CD8-positive, alpha-beta memory T cell (primary cell): ENCODE results near the gene TIAM2. TPM values are rescaled to one million over a fixed set of nuclear protein-coding genes. Genes with fewer than 3 reads are reported as not detected.
A peak's percentile ranks its signal among the peaks of the same experiment; 100 is the strongest.

Experiments used
- CTCF ChIA-PET: fragments of 350-600 bp; sonication (Branson Sonifier 250); formaldehyde crosslinking; loops from one replicate; lab custom pipeline; 2021; ENCODE audit warnings: antibody characterized with exemption; lab: Charles Lee
- POLR2A ChIA-PET: fragments of 350-600 bp; sonication (Branson Sonifier 250); formaldehyde crosslinking; loops from one replicate; lab custom pipeline; 2021; ENCODE audit warnings: antibody characterized with exemption; lab: Charles Lee
- DNase-seq, 5 donors: peaks; one replicate each; pipeline versions ENCODE4 v3.0.0 to v3.0.0-alpha.2; 2020 to 2022; ENCODE audit warnings: mixed read lengths in 1 of 5
- H3K27ac ChIP-seq: one replicate; pipeline ENCODE4 v1.7.0; 2013; ENCODE audit warnings: low read depth, mild to moderate bottlenecking, low read length, moderate library complexity
- H3K27me3 ChIP-seq: 2 replicates; pipeline ENCODE4 v1.7.0; 2013; ENCODE audit warnings: low read length, mild to moderate bottlenecking; ENCODE audit not compliant: insufficient read depth, poor library complexity, severe bottlenecking
- H3K36me3 ChIP-seq: 2 replicates; pipeline ENCODE4 v1.7.0; 2013; ENCODE audit warnings: mild to moderate bottlenecking, low read length, moderate library complexity; ENCODE audit not compliant: insufficient read depth
- H3K4me1 ChIP-seq: 2 replicates; pipeline ENCODE4 v1.7.0; 2013; ENCODE audit warnings: mild to moderate bottlenecking, low read length, moderate library complexity; ENCODE audit not compliant: insufficient read depth
- H3K4me3 ChIP-seq: 2 replicates; pipeline ENCODE4 v1.7.0; 2013; ENCODE audit warnings: mild to moderate bottlenecking, low read length
- H3K9me3 ChIP-seq: 2 replicates; pipeline ENCODE4 v1.7.0; 2013; ENCODE audit warnings: mild to moderate bottlenecking, low read length
- H3K27ac Mint-ChIP-seq, 8 donors: one replicate each; pipeline ENCODE4 v1.8.0; 2020 to 2021; ENCODE audit warnings: mixed read lengths in 8 of 8, mild to moderate bottlenecking in 6 of 8, inconsistent platforms in 3 of 8, moderate library complexity in 3 of 8
- H3K27me3 Mint-ChIP-seq, 2 donors: one replicate each; pipeline ENCODE4 v1.8.0; 2020 to 2021; ENCODE audit warnings: mixed read lengths in 2 of 2, mild to moderate bottlenecking in 1 of 2, moderate library complexity in 1 of 2
- H3K36me3 Mint-ChIP-seq, 3 donors: one replicate each; pipeline ENCODE4 v1.8.0; 2020 to 2021; ENCODE audit warnings: mixed read lengths in 3 of 3, inconsistent platforms in 1 of 3, mild to moderate bottlenecking in 1 of 3
- H3K4me1 Mint-ChIP-seq, 3 donors: one replicate each; pipeline ENCODE4 v1.8.0; 2020 to 2021; ENCODE audit warnings: mixed read lengths in 3 of 3, inconsistent platforms in 1 of 3, mild to moderate bottlenecking in 1 of 3
- H3K4me3 Mint-ChIP-seq, 7 donors: one replicate each; pipeline ENCODE4 v1.8.0; 2020 to 2021; ENCODE audit warnings: mixed read lengths in 7 of 7, mild to moderate bottlenecking in 6 of 7, moderate library complexity in 4 of 7, inconsistent platforms in 2 of 7
- H3K9me3 Mint-ChIP-seq, 5 donors: one replicate each; pipeline ENCODE4 v1.8.0; 2020 to 2022; ENCODE audit warnings: mixed read lengths in 5 of 5, mild to moderate bottlenecking in 3 of 5, moderate library complexity in 2 of 5, inconsistent platforms in 1 of 5
- polyA plus RNA-seq: library from polyadenylated mRNA; unstranded; fragments of 300-500 nt; fragmentation: Illumina TruSeq; gene quantifications from one replicate; pipeline ENCODE4 v1.2.3, GENCODE V29; 2021
- total RNA-seq, 2 experiments: library from RNA; stranded (reverse); gene quantifications; one replicate each; pipeline ENCODE4 v1.2.3, GENCODE V29; 2021

Gene TIAM2
- total and polyA plus RNA-seq, 3 experiments from 2014 or later = 1.1 to 31.1 (median 24.5) TPM

GRCh38 chr6:155275808-155276480 lies 280.8 kb downstream of the TIAM2 start:
- no peak for DNase-seq
- Mint-ChIP-seq H3K27ac (peak overlapping the region in 1 of 8 donors; percentile 14), H3K4me3 (no peak overlapping the region), H3K9me3 (no peaks in the 10 kb centered on the region), H3K27me3 (no peaks in the 10 kb centered on the region), H3K36me3 (peaks cover 6 to 66% (median 20%) of the 10 kb centered on the region in 3 donors), H3K4me1 (peaks cover 20 to 25% (median 23%) of the 10 kb centered on the region in 3 donors)
- H3K36me3 ChIP-seq = peaks cover 7% of the 10 kb centered on the region
- no peaks in the 10 kb centered on the region for H3K4me1 ChIP-seq
- H3K27ac ChIP-seq = no peak overlapping the region
- no peaks in the 10 kb centered on the region for H3K9me3 ChIP-seq
- ChIA-PET CTCF (interaction anchor here (1.0 to 1.8 kb wide), 2 partner anchors 9 to 11 kb away, joined by 3 to 4 read pairs; partner anchors contain the start of gene CLDN20), POLR2A (no interaction called here)
- H3K4me3 ChIP-seq = no peak overlapping the region
- no peaks in the 10 kb centered on the region for H3K27me3 ChIP-seq

- no peak overlapping the region for H3K4me3 Mint-ChIP-seq
- H3K9me3 ChIP-seq = no peaks in the 10 kb centered on the region
- peaks cover 7% of the 10 kb centered on the region for H3K36me3 ChIP-seq
- H3K4me1 ChIP-seq = no peaks in the 10 kb centered on the region
- no peaks in the 10 kb centered on the region for H3K27me3 ChIP-seq
- H3K4me3 ChIP-seq = no peak overlapping the region
- H3K27me3 Mint-ChIP-seq = no peaks in the 10 kb centered on the region
- POLR2A ChIA-PET = no interaction called here
- H3K27ac ChIP-seq = no peak overlapping the region
- H3K36me3 Mint-ChIP-seq = peaks cover 6 to 71% (median 20%) of the 10 kb centered on the region in 3 donors
- H3K9me3 Mint-ChIP-seq = no peaks in the 10 kb centered on the region
- CTCF ChIA-PET = interaction anchor here (1.0 to 1.8 kb wide), 2 partner anchors 9 to 12 kb away, joined by 3 to 4 read pairs; partner anchors contain the start of gene CLDN20
- peak overlapping the region in 2 of 8 donors; percentile 29 to 46 for H3K27ac Mint-ChIP-seq
- DNase-seq = no peak
- H3K4me1 Mint-ChIP-seq = peaks cover 20 to 25% (median 23%) of the 10 kb centered on the region in 3 donors
Measured at GRCh38 chr6:155276638-155277037, 281.5 kb downstream of the TIAM2 start.

- Histone ChIP-seq H3K27ac (no peak overlapping the region), H3K27me3 (no peaks in the 10 kb centered on the region), H3K36me3 (peaks cover 7% of the 10 kb centered on the region), H3K9me3 (no peaks in the 10 kb centered on the region), H3K4me1 (no peaks in the 10 kb centered on the region), H3K4me3 (no peak overlapping the region)
- ChIA-PET CTCF (interaction anchor here (1.4 kb wide), 1 partner anchor 9 kb away, joined by 3 read pairs; no protein-coding TSS in a partner anchor), POLR2A (no interaction called here)
- no peak for DNase-seq
- no peaks in the 10 kb centered on the region for H3K27me3 Mint-ChIP-seq
- H3K9me3 Mint-ChIP-seq = no peaks in the 10 kb centered on the region
- H3K4me1 Mint-ChIP-seq = peaks cover 17 to 25% (median 18%) of the 10 kb centered on the region in 3 donors
- H3K36me3 Mint-ChIP-seq = peaks cover 6 to 73% (median 19%) of the 10 kb centered on the region in 3 donors
- peak overlapping the region in 3 of 8 donors; percentile 18 to 37 (median 22) for H3K27ac Mint-ChIP-seq
- H3K4me3 Mint-ChIP-seq = no peak overlapping the region
Measured at GRCh38 chr6:155278319-155279049, 283.4 kb downstream of the TIAM2 start.

GRCh38 chr6:155284775-155285174 lies 289.7 kb downstream of the TIAM2 start:
- Mint-ChIP-seq H3K36me3 (peaks cover 6 to 73% (median 20%) of the 10 kb centered on the region in 3 donors), H3K4me1 (peaks cover 3 to 15% (median 13%) of the 10 kb centered on the region in 3 donors), H3K27ac (peak overlapping the region in 1 of 8 donors; percentile 32), H3K4me3 (no peak overlapping the region), H3K9me3 (no peaks in the 10 kb centered on the region), H3K27me3 (no peaks in the 10 kb centered on the region)
- no peaks in the 10 kb centered on the region for H3K4me1 ChIP-seq
- ChIA-PET POLR2A (no interaction called here), CTCF (no interaction called here)
- no peak overlapping the region for H3K4me3 ChIP-seq
- peaks cover 25% of the 10 kb centered on the region for H3K36me3 ChIP-seq
- H3K9me3 ChIP-seq = no peaks in the 10 kb centered on the region
- no peak overlapping the region for H3K27ac ChIP-seq
- DNase-seq = no peak
- H3K27me3 ChIP-seq = no peaks in the 10 kb centered on the region

- Histone ChIP-seq H3K27ac (no peak overlapping the region), H3K36me3 (peaks cover 33% of the 10 kb centered on the region), H3K27me3 (no peaks in the 10 kb centered on the region), H3K4me3 (no peak overlapping the region), H3K9me3 (no peaks in the 10 kb centered on the region), H3K4me1 (no peaks in the 10 kb centered on the region)
- CTCF ChIA-PET = no interaction called here
- no peak overlapping the region for H3K4me3 Mint-ChIP-seq
- POLR2A ChIA-PET = no interaction called here
- no peaks in the 10 kb centered on the region for H3K27me3 Mint-ChIP-seq
- peaks cover 9 to 15% (median 13%) of the 10 kb centered on the region in 3 donors for H3K4me1 Mint-ChIP-seq
- H3K27ac Mint-ChIP-seq = no peak overlapping the region
- H3K9me3 Mint-ChIP-seq = no peaks in the 10 kb centered on the region
- H3K36me3 Mint-ChIP-seq = peaks cover 0 to 75% (median 16%) of the 10 kb centered on the region in 3 donors
- DNase-seq = no peak
Measured at GRCh38 chr6:155287762-155288161, 292.6 kb downstream of the TIAM2 start.

GRCh38 chr6:155290491-155290890 lies 295.4 kb downstream of the TIAM2 start:
- CTCF ChIA-PET = no interaction called here
- Histone ChIP-seq H3K27ac (no peak overlapping the region), H3K36me3 (peaks cover 21% of the 10 kb centered on the region), H3K4me3 (no peak overlapping the region), H3K4me1 (no peaks in the 10 kb centered on the region), H3K9me3 (no peaks in the 10 kb centered on the region), H3K27me3 (no peaks in the 10 kb centered on the region)
- Mint-ChIP-seq H3K36me3 (peaks cover 0 to 70% (median 19%) of the 10 kb centered on the region in 3 donors), H3K27me3 (no peaks in the 10 kb centered on the region), H3K4me3 (no peak overlapping the region), H3K9me3 (no peaks in the 10 kb centered on the region), H3K4me1 (peaks cover 11 to 21% (median 15%) of the 10 kb centered on the region in 3 donors), H3K27ac (no peak overlapping the region)
- DNase-seq = no peak
- POLR2A ChIA-PET = no interaction called here

- H3K4me3 Mint-ChIP-seq = no peak overlapping the region
- Histone ChIP-seq H3K27ac (no peak overlapping the region), H3K36me3 (peaks cover 21% of the 10 kb centered on the region), H3K4me1 (no peaks in the 10 kb centered on the region), H3K4me3 (no peak overlapping the region), H3K9me3 (no peaks in the 10 kb centered on the region), H3K27me3 (no peaks in the 10 kb centered on the region)
- H3K36me3 Mint-ChIP-seq = peaks cover 0 to 74% (median 19%) of the 10 kb centered on the region in 3 donors
- POLR2A ChIA-PET = no interaction called here
- H3K9me3 Mint-ChIP-seq = no peaks in the 10 kb centered on the region
- H3K27ac Mint-ChIP-seq = peak overlapping the region in 1 of 8 donors; percentile 39
- H3K27me3 Mint-ChIP-seq = no peaks in the 10 kb centered on the region
- CTCF ChIA-PET = no interaction called here
- H3K4me1 Mint-ChIP-seq = peaks cover 11 to 21% (median 12%) of the 10 kb centered on the region in 3 donors
- DNase-seq = no peak
Measured at GRCh38 chr6:155291291-155291690, 296.2 kb downstream of the TIAM2 start.

- H3K36me3 ChIP-seq = peaks cover 21% of the 10 kb centered on the region
- CTCF ChIA-PET = no interaction called here
Measured at GRCh38 chr6:155292711-155293110, 297.6 kb downstream of the TIAM2 start.

More at GRCh38 chr6:155292711-155293110, 297.6 kb downstream of the TIAM2 start:
- Histone ChIP-seq H3K27ac (no peak overlapping the region), H3K9me3 (no peaks in the 10 kb centered on the region), H3K4me3 (no peak overlapping the region), H3K4me1 (no peaks in the 10 kb centered on the region), H3K27me3 (no peaks in the 10 kb centered on the region)
- Mint-ChIP-seq H3K4me3 (no peak overlapping the region), H3K9me3 (no peaks in the 10 kb centered on the region), H3K4me1 (peaks cover 11 to 20% (median 13%) of the 10 kb centered on the region in 3 donors), H3K27me3 (no peaks in the 10 kb centered on the region), H3K36me3 (peaks cover 0 to 83% (median 28%) of the 10 kb centered on the region in 3 donors), H3K27ac (peak overlapping the region in 3 of 8 donors; percentile 25 to 74 (median 44))
- DNase-seq = no peak
- POLR2A ChIA-PET = no interaction called here
